Activated gamma-delta T cell treated with anti-CD3 and anti-CD28 coated beads, Interleukin-2, amount 50 U/mL, for 16 hours (primary cell): ENCODE data around the gene PRG2.
"Not testable (repeated sequence)": the region's sequence is repeated elsewhere in the genome, so short reads cannot be mapped to it uniquely, and the experiment has no call there.

Source experiments
- DNase-seq: peaks from one replicate; pipeline ENCODE4 v3.0.0-alpha.2; 2020; ENCODE audit warnings: low read depth

Gene PRG2

DNA sequence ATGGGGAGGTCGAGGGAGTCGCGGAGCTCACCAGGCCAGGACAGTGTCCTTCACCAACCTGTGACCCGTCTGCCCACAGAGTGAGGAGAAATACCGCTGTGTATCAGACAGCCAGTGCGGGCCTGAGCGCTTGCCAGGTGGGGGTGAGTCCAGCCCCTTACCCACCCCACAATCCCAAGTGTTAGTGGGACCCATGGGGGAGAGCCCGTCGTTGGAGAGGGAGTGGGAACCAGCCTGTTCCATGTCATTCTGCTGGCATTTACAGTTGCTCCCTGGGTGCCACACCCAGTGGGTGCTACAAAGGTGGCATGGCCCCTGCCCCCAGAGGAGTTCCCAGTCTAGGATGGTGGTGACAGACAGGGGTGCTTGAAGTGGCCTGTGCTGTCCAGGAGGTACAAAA, 43.1 kb downstream of the PRG2 start:
- DNase-seq: no peak

GRCh38 chr11:57345555-57346211, 44.8 kb downstream of the PRG2 start:
- peak; percentile 53 for DNase-seq

GRCh38 chr11:57344826-57345225, 45.6 kb downstream of the PRG2 start:
- no peak for DNase-seq

DNA sequence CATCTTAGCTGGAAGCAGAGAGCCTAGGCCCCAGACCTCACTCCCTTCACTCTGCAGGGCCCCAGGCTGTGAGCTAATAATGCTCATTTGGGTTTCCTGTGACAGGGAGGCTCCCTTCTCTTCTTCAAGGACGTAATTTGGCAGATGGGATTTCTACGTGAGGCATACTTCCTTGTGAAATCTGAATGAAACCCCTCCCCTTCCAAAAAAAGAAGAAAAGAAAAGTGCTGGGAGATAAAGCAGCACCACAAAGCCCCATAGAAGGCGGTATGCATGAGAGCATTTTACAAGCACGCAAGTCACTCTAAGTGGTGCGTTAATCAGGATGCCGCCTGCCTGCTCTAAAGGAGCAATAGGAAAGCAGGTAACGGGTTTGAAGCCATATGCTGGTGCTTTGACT, 46.6 kb downstream of the PRG2 start:
- DNase-seq: no peak

GRCh38 chr11:57342702-57343101, 47.7 kb downstream of the PRG2 start:
- DNase-seq: no peak

DNA sequence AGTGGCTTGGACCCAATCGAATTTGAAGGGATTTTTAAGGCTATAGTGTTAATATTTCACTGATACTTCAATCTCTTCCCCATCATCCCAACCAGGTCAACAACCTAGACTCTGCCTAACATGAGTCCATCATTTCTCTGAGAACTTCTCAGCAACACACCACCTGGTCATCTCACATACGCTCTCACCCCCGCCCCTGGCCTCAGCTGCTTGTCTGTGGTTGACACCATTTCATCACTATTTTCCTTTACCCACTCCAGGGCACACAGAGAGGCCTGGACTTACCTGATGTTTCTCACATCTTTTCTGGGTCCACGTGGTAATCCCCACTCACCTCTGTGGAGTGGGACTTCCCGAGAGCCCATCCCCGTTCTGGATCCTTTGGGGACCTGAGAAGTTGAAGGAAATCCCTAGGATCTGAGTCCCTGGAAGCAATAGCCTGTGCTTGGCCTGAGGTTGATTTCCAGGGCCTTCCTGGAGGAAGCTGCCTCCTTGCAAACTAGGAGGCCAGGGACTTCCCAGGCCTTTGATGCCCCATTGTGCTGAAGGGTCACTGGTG, 49.1 kb downstream of the PRG2 start:
- DNase-seq: no peak

- no peak for DNase-seq
Measured at GRCh38 chr11:57340039-57340615, 50.3 kb downstream of the PRG2 start.

GRCh38 chr11:57339328-57339727, 51.1 kb downstream of the PRG2 start:
- no peak for DNase-seq

GRCh38 chr11:57338142-57338541, 52.3 kb downstream of the PRG2 start, which contains the start of gene P2RX3:
Gene P2RX3, plus strand, starts transcription at chr11:57338352. Its CDS starts 199 bp downstream, at chr11:57338551.
- no peak for DNase-seq

DNA sequence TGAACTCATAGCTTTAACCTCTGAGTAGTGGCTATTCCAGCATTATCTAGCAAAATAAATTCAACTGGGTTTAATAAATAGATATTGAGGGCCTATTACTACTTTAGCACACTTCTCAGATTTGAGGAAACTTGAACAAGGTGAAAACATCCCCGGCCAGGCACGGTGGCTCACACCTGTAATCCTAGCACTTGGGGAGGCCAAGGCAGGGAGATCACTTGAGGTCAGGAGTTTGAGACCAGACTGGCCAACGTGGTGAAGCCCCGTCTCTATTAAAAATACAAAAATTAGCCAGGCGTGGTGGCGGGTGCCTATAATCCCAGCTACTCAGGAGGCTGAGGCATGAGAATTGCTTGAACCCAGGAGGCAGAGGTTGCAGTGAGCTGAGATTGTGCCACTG, 53.6 kb downstream of the PRG2 start:
- DNase-seq: not testable (repeated sequence)
